Measurements from ENCODE around the gene FRAT2.

FRAT2 gene, protein sequence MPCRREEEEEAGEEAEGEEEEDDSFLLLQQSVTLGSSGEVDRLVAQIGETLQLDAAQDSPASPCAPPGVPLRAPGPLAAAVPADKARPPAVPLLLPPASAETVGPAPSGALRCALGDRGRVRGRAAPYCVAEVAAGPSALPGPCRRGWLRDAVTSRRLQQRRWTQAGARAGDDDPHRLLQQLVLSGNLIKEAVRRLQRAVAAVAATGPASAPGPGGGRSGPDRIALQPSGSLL

DNA sequence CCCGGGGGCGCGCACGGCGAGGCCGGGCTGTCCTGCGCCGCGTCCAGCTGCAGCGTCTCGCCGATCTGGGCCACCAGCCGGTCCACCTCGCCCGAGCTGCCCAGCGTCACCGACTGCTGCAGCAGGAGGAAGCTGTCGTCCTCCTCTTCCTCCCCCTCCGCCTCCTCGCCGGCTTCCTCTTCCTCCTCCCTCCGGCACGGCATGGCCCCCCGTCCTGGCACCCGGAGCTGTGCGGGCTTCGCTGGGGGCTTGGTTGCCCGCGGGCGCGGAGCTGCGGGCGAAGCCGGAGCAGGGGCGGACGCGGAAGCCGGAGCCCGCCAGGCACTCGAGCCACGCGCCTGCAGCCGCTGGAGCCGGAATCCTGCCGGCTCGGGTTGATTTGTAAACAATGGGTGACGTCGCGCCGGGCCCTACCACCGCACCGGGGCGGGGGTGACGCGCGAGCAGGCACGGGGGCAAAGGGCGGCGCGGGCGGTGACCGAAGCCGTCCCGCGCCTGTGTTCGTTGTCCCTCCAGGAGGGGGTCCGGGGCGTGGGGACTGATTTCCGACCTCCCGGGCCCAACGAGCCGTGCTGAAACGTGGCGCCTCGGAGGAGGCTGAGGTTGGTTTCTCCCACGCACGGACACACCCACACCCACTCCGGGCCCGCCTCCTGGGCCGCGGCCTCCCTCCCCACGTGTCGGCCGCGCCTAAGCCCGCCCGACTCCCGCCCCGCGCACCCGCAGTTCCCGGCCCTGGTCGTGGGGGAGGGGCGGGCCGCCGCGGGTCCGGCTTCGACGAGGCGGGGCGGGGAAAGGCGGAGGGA is at the start of gene FRAT2:
TSS of gene FRAT2 (minus strand) at position 360 of the 806 bp plus-strand sequence. CDS start at position 203, 157 bp downstream.
- Histone ChIP-seq H3K9me3 (ENCODE audit: control insufficient read depth in 2 of 2, low read length in 2 of 2) (no peaks in the 10 kb centered on the region), H3K27ac (ENCODE audit: low read depth in 2 of 2, low read length in 2 of 2) (peak within 1 kb of the TSS; percentile 91 to 94), H3K9ac (ENCODE audit: low read depth in 1 of 2, low read length in 2 of 2) (peak within 1 kb of the TSS; percentile 94 to 97), H3K27me3 (ENCODE audit: control insufficient read depth in 2 of 2, insufficient read depth in 2 of 2, low read length in 2 of 2) (no peaks in the 10 kb centered on the region), H3K36me3 (ENCODE audit: control insufficient read depth in 2 of 2, insufficient read depth in 2 of 2, low read length in 2 of 2) (peaks cover 0 to 2% of the 10 kb centered on the region in 2 donors), H3K4me1 (ENCODE audit: control insufficient read depth in 2 of 2, insufficient read depth in 2 of 2, low read length in 2 of 2) (peaks cover 34 to 42% of the 10 kb centered on the region in 2 donors), H3K4me3 (ENCODE audit: low read length in 2 of 2) (peak within 1 kb of the TSS; percentile 89 to 91)

DNA sequence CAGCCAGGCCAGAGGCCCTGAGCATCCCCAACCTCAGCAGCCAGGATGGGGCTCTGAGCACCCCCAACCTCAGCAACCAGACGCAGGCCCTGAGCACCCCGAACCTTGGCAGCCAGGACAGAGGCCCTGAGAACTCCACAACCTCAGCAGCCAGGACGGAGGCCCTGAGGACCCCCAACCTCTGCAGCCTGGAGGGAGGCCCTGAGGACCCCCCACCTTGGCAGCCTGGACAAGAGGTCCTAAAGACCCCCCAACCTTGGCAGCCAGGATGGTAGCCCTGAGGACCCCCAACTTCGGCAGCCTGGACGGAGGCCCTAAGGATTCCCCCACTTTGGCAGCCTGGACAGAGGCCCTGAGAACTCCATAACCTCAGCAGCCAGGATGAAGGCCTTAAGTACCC is 49.6 kb upstream of the FRAT2 start:
- H3K4me1 ChIP-seq (ENCODE audit: control insufficient read depth in 2 of 2, insufficient read depth in 2 of 2, low read length in 2 of 2) = peaks cover 0 to 9% of the 10 kb centered on the region in 2 donors
- peaks cover 9 to 32% of the 10 kb centered on the region in 2 donors for H3K36me3 ChIP-seq (ENCODE audit: control insufficient read depth in 2 of 2, insufficient read depth in 2 of 2, low read length in 2 of 2)
- H3K27me3 ChIP-seq (ENCODE audit: control insufficient read depth in 2 of 2, insufficient read depth in 2 of 2, low read length in 2 of 2) = no peaks in the 10 kb centered on the region
- no peak overlapping the region for H3K9ac ChIP-seq (ENCODE audit: low read depth in 1 of 2, low read length in 2 of 2)
- H3K4me3 ChIP-seq (ENCODE audit: low read length in 2 of 2) = no peak overlapping the region
- H3K9me3 ChIP-seq (ENCODE audit: control insufficient read depth in 2 of 2, low read length in 2 of 2) = no peaks in the 10 kb centered on the region
- no peak overlapping the region for H3K27ac ChIP-seq (ENCODE audit: low read depth in 2 of 2, low read length in 2 of 2)

DNA sequence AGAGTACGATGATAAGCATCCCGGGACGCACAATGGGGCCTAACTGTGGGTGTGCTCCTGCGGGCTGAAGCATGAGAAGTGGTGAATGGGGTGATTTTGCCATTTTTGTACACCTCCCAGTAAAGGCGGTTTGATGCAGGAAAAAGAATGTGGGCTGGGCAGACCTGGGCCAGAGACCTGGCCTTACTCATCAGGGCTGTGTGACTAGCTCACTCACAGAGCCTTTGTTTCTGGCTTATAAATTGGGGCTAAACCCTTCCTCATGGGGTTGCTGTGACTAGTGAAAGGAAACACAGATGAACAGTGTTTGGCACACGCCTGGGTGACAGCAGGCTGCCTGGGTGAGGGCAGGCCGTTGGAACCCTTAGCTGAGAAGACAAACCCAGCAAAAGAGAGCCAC is 48.6 kb upstream of the FRAT2 start:
- H3K27me3 ChIP-seq (ENCODE audit: control insufficient read depth in 2 of 2, insufficient read depth in 2 of 2, low read length in 2 of 2) = no peaks in the 10 kb centered on the region
- peaks cover 12 to 32% of the 10 kb centered on the region in 2 donors for H3K36me3 ChIP-seq (ENCODE audit: control insufficient read depth in 2 of 2, insufficient read depth in 2 of 2, low read length in 2 of 2)
- H3K27ac ChIP-seq (ENCODE audit: low read depth in 2 of 2, low read length in 2 of 2) = no peak overlapping the region
- no peak overlapping the region for H3K9ac ChIP-seq (ENCODE audit: low read depth in 1 of 2, low read length in 2 of 2)
- H3K4me1 ChIP-seq (ENCODE audit: control insufficient read depth in 2 of 2, insufficient read depth in 2 of 2, low read length in 2 of 2) = peaks cover 0 to 9% of the 10 kb centered on the region in 2 donors
- no peaks in the 10 kb centered on the region for H3K9me3 ChIP-seq (ENCODE audit: control insufficient read depth in 2 of 2, low read length in 2 of 2)
- no peak overlapping the region for H3K4me3 ChIP-seq (ENCODE audit: low read length in 2 of 2)

DNA sequence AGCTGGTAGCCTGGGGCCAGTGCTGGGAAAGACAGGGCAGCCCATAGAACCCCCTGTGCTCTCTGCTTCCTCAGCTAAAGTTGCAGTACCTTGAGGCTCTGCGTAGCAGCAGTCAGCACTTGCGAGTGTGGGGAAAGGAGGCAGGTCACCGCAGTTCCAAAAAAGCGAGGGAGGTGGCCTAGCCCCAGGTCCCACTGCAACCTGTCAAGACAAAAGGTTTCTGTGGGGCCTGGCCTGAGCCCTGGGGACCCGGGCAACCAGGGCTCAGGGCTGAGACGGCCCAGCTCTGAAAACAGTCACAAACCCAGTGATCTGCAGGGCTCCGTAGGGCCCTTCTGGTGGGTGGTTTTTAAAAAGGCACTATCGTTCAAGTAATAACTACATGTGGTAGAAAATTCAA is 47.1 kb upstream of the FRAT2 start:
- H3K9ac ChIP-seq (ENCODE audit: low read depth in 1 of 2, low read length in 2 of 2) = no peak overlapping the region
- no peaks in the 10 kb centered on the region for H3K9me3 ChIP-seq (ENCODE audit: control insufficient read depth in 2 of 2, low read length in 2 of 2)
- no peak overlapping the region for H3K4me3 ChIP-seq (ENCODE audit: low read length in 2 of 2)
- H3K27me3 ChIP-seq (ENCODE audit: control insufficient read depth in 2 of 2, insufficient read depth in 2 of 2, low read length in 2 of 2) = no peaks in the 10 kb centered on the region
- peaks cover 0 to 9% of the 10 kb centered on the region in 2 donors for H3K4me1 ChIP-seq (ENCODE audit: control insufficient read depth in 2 of 2, insufficient read depth in 2 of 2, low read length in 2 of 2)
- H3K27ac ChIP-seq (ENCODE audit: low read depth in 2 of 2, low read length in 2 of 2) = no peak overlapping the region
- H3K36me3 ChIP-seq (ENCODE audit: control insufficient read depth in 2 of 2, insufficient read depth in 2 of 2, low read length in 2 of 2) = peaks cover 17 to 29% of the 10 kb centered on the region in 2 donors

DNA sequence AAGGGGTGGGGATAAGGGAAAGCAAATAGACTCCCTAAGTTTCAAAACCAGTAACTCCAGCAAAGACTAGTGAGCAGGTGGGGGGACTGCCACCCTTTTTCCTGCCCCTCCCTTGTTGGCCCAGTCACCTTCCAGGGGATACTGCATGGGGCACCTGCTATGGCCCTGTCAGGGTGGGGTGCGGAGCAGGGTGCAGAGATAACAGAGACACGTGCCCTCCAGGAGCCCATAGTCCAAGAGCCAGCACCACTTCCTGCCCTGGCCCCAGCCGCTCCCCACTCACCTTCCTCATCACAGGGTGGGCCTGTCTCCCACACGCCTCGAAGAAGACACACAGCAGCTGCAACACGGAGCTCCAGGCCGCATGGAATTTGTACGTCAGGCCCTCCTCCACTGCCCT is 46.0 kb upstream of the FRAT2 start:
- Histone ChIP-seq H3K27ac (ENCODE audit: low read depth in 2 of 2, low read length in 2 of 2) (peak overlapping the region; percentile 4 to 52), H3K4me3 (ENCODE audit: low read length in 2 of 2) (no peak overlapping the region), H3K36me3 (ENCODE audit: control insufficient read depth in 2 of 2, insufficient read depth in 2 of 2, low read length in 2 of 2) (peaks cover 16 to 32% of the 10 kb centered on the region in 2 donors), H3K4me1 (ENCODE audit: control insufficient read depth in 2 of 2, insufficient read depth in 2 of 2, low read length in 2 of 2) (peaks cover 0 to 9% of the 10 kb centered on the region in 2 donors), H3K27me3 (ENCODE audit: control insufficient read depth in 2 of 2, insufficient read depth in 2 of 2, low read length in 2 of 2) (no peaks in the 10 kb centered on the region), H3K9ac (ENCODE audit: low read depth in 1 of 2, low read length in 2 of 2) (no peak overlapping the region), H3K9me3 (ENCODE audit: control insufficient read depth in 2 of 2, low read length in 2 of 2) (no peaks in the 10 kb centered on the region)

DNA sequence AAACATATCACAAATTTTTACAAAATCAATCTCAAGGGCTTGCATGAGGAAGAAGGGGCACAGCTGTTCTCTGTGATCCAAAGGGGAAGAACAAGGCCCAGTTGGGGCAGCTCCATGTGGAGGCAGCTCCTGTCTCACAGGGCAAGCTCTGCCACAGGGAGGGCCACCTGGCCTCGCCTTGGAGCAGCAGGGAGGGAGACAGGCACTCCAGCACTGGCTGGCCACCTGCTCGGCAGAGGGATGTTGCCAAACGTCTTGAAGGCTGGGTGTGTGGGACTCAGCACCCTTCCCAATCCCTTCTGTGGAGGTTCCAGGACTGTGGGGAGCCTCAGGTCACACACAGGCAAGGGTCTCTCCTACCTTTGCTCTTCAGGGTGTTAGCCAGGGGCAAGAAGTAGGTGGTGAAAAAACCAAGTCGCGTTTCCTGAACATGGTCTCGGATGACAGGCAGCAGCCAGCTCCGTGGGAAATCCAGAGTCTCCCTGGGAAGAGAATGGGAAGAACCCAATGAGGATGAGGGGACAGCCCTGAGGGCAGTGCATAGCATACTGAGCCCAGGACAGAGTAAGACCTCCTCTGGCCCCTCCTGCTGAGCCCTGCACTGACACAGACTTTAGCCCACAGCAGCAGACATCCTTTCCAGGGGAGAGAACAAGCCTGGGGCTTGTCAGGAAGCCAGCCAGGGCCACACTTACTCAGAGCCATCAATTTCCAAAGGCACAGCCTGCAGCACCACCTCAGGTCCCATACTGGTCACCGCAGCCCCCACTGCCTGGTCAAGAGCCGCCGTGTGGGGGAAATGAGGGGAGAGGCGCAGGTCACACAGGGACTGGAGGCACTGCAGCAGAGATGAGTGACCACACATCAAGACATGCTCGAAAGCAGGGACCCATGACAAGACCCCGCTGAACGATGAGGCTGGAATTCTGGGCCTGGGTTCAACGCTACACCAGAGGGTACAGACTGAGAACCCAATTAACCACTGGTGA is 44.7 kb upstream of the FRAT2 start:
- Histone ChIP-seq H3K27ac (ENCODE audit: low read depth in 2 of 2, low read length in 2 of 2) (no peak overlapping the region), H3K9ac (ENCODE audit: low read depth in 1 of 2, low read length in 2 of 2) (no peak overlapping the region), H3K36me3 (ENCODE audit: control insufficient read depth in 2 of 2, insufficient read depth in 2 of 2, low read length in 2 of 2) (peaks cover 10 to 31% of the 10 kb centered on the region in 2 donors), H3K4me3 (ENCODE audit: low read length in 2 of 2) (no peak overlapping the region), H3K9me3 (ENCODE audit: control insufficient read depth in 2 of 2, low read length in 2 of 2) (no peaks in the 10 kb centered on the region), H3K4me1 (ENCODE audit: control insufficient read depth in 2 of 2, insufficient read depth in 2 of 2, low read length in 2 of 2) (peaks cover 0 to 9% of the 10 kb centered on the region in 2 donors), H3K27me3 (ENCODE audit: control insufficient read depth in 2 of 2, insufficient read depth in 2 of 2, low read length in 2 of 2) (no peaks in the 10 kb centered on the region)

DNA sequence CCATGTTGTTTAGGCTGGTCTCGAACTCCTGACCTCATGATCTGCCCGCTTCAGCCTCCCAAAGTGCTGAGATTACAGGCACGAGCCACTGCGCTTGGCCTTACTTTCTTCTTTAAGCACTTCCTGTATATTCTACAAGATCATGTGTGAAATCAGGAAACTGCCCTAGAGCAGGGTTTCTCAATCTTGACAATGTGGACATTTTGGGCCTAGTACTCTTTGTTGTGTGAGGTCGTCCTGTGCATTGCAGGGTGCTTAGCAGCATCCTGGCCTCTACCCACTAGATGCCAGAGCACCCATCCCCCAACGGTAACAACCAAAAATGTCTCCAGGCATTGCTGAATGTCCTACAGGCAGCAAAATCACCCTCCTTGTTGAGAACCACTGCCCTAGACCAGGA is 41.9 kb upstream of the FRAT2 start:
- H3K9ac ChIP-seq (ENCODE audit: low read depth in 1 of 2, low read length in 2 of 2) = no peak overlapping the region
- peaks cover 28 to 49% of the 10 kb centered on the region in 2 donors for H3K36me3 ChIP-seq (ENCODE audit: control insufficient read depth in 2 of 2, insufficient read depth in 2 of 2, low read length in 2 of 2)
- no peak overlapping the region for H3K4me3 ChIP-seq (ENCODE audit: low read length in 2 of 2)
- H3K9me3 ChIP-seq (ENCODE audit: control insufficient read depth in 2 of 2, low read length in 2 of 2) = no peaks in the 10 kb centered on the region
- H3K27me3 ChIP-seq (ENCODE audit: control insufficient read depth in 2 of 2, insufficient read depth in 2 of 2, low read length in 2 of 2) = no peaks in the 10 kb centered on the region
- H3K27ac ChIP-seq (ENCODE audit: low read depth in 2 of 2, low read length in 2 of 2) = no peak overlapping the region
- H3K4me1 ChIP-seq (ENCODE audit: control insufficient read depth in 2 of 2, insufficient read depth in 2 of 2, low read length in 2 of 2) = peaks cover 0 to 9% of the 10 kb centered on the region in 2 donors

DNA sequence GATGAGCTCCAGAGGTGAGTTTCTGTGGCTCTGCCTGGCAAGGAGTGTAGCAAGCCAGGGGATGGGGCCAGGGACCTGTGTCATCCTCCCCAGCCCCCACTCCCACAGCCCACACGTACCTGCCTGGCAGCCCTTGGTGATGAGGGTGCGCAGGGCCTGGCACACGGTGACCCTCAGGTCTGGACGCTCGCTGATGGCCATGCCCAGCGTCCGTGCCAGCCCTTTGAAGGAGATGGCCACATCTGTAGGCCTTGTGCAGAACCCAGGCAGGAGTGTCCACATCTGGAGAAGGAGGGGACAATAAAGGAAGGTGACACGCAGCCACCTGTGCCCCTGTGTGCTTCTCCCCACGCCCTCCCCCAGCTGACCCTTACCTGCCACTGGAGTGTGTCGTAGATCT is 38.9 kb upstream of the FRAT2 start:
- Histone ChIP-seq H3K4me1 (ENCODE audit: control insufficient read depth in 2 of 2, insufficient read depth in 2 of 2, low read length in 2 of 2) (no peaks in the 10 kb centered on the region), H3K4me3 (ENCODE audit: low read length in 2 of 2) (no peak overlapping the region), H3K9me3 (ENCODE audit: control insufficient read depth in 2 of 2, low read length in 2 of 2) (no peaks in the 10 kb centered on the region), H3K36me3 (ENCODE audit: control insufficient read depth in 2 of 2, insufficient read depth in 2 of 2, low read length in 2 of 2) (peaks cover 41 to 54% of the 10 kb centered on the region in 2 donors), H3K9ac (ENCODE audit: low read depth in 1 of 2, low read length in 2 of 2) (no peak overlapping the region), H3K27me3 (ENCODE audit: control insufficient read depth in 2 of 2, insufficient read depth in 2 of 2, low read length in 2 of 2) (no peaks in the 10 kb centered on the region), H3K27ac (ENCODE audit: low read depth in 2 of 2, low read length in 2 of 2) (no peak overlapping the region)

DNA sequence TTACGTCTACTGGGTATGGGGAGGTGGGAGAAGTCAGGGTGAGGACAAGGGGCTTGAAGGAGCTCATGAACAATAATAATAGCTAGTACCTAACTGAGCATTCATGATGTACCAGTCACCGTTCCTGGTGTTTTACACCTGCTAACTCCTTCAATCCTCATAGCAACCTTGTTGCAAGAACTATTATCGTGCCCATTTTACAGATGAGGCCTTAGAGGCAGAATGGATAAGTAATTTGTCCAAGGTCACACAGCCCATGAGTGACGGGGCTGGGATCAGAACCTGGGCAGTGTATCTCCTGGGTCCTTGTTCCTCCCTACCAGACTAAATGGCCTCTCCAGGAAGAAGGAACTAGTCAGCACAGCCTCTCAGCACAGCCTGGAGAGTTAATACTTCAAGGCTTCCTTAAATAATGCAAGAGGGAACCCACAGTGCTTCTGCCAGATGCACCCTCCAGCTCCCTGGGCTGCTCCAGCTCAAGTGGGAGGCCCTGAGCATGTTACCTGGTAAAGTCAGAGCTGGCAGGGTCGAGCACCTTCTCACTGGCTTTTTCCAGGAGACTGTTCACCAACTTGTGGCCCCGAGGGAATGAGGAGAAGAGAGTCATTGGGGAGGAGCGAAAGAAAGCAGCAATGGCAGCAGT is 37.8 kb upstream of the FRAT2 start:
- Histone ChIP-seq H3K27me3 (ENCODE audit: control insufficient read depth in 2 of 2, insufficient read depth in 2 of 2, low read length in 2 of 2) (no peaks in the 10 kb centered on the region), H3K9ac (ENCODE audit: low read depth in 1 of 2, low read length in 2 of 2) (no peak overlapping the region), H3K27ac (ENCODE audit: low read depth in 2 of 2, low read length in 2 of 2) (no peak overlapping the region), H3K36me3 (ENCODE audit: control insufficient read depth in 2 of 2, insufficient read depth in 2 of 2, low read length in 2 of 2) (peaks cover 35 to 47% of the 10 kb centered on the region in 2 donors), H3K9me3 (ENCODE audit: control insufficient read depth in 2 of 2, low read length in 2 of 2) (no peaks in the 10 kb centered on the region), H3K4me1 (ENCODE audit: control insufficient read depth in 2 of 2, insufficient read depth in 2 of 2, low read length in 2 of 2) (no peaks in the 10 kb centered on the region), H3K4me3 (ENCODE audit: low read length in 2 of 2) (no peak overlapping the region)
